HepG2 (cell line): ENCODE data around the gene ANKRD13D. TPM values are rescaled to one million over a fixed set of nuclear protein-coding genes. Genes with fewer than 3 reads are reported as not detected.

Source experiments
- ADNP ChIP-seq: sonication (generic); formaldehyde crosslinking; IDR thresholded peaks from 2 replicates; pipeline ENCODE4 v1.4.0; 2020; ENCODE audit warnings: missing genetic modification reagents
- ATF7 ChIP-seq, 2 experiments: fragments of 450-650 bp in 1 of 2; sonication (generic) in 1 of 2; formaldehyde crosslinking in 1 of 2; IDR thresholded peaks; 2 replicates each; pipeline versions ENCODE4 v1.4.0 to v1.6.1; 2016 to 2020; ENCODE audit warnings: antibody characterized with exemption in 1 of 2, mild to moderate bottlenecking in 1 of 2, missing genetic modification reagents in 1 of 2
- CENPT ChIP-seq: sonication (generic); formaldehyde crosslinking; IDR thresholded peaks from 2 replicates; pipeline ENCODE4 v1.8.0; 2022; ENCODE audit warnings: low read depth, mild to moderate bottlenecking, moderate library complexity, missing genetic modification reagents
- DR1 ChIP-seq: sonication (generic); formaldehyde crosslinking; IDR thresholded peaks from 2 replicates; pipeline ENCODE4 v1.8.0; 2021; ENCODE audit warnings: mild to moderate bottlenecking, missing genetic modification reagents, inconsistent platforms
- HDAC1 ChIP-seq: sonication (generic); formaldehyde crosslinking; IDR thresholded peaks from 2 replicates; pipeline ENCODE4 v1.5.1; 2020; ENCODE audit warnings: mild to moderate bottlenecking, missing genetic modification reagents
- HOXA9 ChIP-seq: sonication (generic); formaldehyde crosslinking; IDR thresholded peaks from 2 replicates; pipeline ENCODE4 v1.8.1; 2022; ENCODE audit warnings: missing genetic modification reagents, mild to moderate bottlenecking, moderate library complexity, borderline replicate concordance
- KDM4B ChIP-seq: sonication (generic); formaldehyde crosslinking; IDR thresholded peaks from 2 replicates; pipeline ENCODE4 v1.4.0; 2020; ENCODE audit warnings: missing genetic modification reagents
- KLF9 ChIP-seq: IDR thresholded peaks from 2 replicates; pipeline ENCODE4 v1.6.1; 2016; ENCODE audit warnings: low read depth
- NCOA1 ChIP-seq: sonication (generic); formaldehyde crosslinking; IDR thresholded peaks from 2 replicates; pipeline ENCODE4 v1.9.0; 2021; ENCODE audit warnings: missing genetic modification reagents
- NPAS2 ChIP-seq: sonication (generic); formaldehyde crosslinking; IDR thresholded peaks from 2 replicates; pipeline ENCODE4 v1.8.0; 2022; ENCODE audit warnings: mild to moderate bottlenecking, missing genetic modification reagents, borderline replicate concordance
- NR2F6 ChIP-seq, 2 experiments: IDR thresholded peaks; 2 replicates each; pipeline ENCODE4 v1.6.1; 2016; ENCODE audit warnings: antibody characterized with exemption in 1 of 2, mild to moderate bottlenecking in 1 of 2
- ONECUT2 ChIP-seq: sonication (generic); formaldehyde crosslinking; IDR thresholded peaks from 2 replicates; pipeline ENCODE4 v1.4.0; 2020; ENCODE audit warnings: missing genetic modification reagents
- POLR2AphosphoS2 ChIP-seq: IDR thresholded peaks from 2 replicates; pipeline ENCODE4 v1.6.1; 2011; ENCODE audit warnings: low read depth, low read length, improper control_type of control experiment
- PRMT3 ChIP-seq: sonication (generic); formaldehyde crosslinking; IDR thresholded peaks from 2 replicates; pipeline ENCODE4 v1.8.1; 2022; ENCODE audit warnings: low read depth, mild to moderate bottlenecking, moderate library complexity, missing genetic modification reagents, borderline replicate concordance
- PTBP1 ChIP-seq: fragments of 200-400 bp; formaldehyde crosslinking; IDR thresholded peaks from 2 replicates; pipeline ENCODE4 v1.6.1; 2018; ENCODE audit warnings: low read length, low read depth; ENCODE audit not compliant: poor library complexity, severe bottlenecking
- RBAK ChIP-seq: sonication (generic); formaldehyde crosslinking; IDR thresholded peaks from 2 replicates; pipeline ENCODE4 v1.5.1; 2020; ENCODE audit warnings: mild to moderate bottlenecking, missing genetic modification reagents
- RCOR2 ChIP-seq: IDR thresholded peaks from 2 replicates; pipeline ENCODE4 v1.6.1; 2016; ENCODE audit warnings: missing biosample characterization, missing genetic modification reagents
- REPIN1 ChIP-seq: sonication (generic); formaldehyde crosslinking; IDR thresholded peaks from 2 replicates; pipeline ENCODE4 v1.8.0; 2022; ENCODE audit warnings: missing genetic modification reagents, low read depth, mild to moderate bottlenecking, borderline replicate concordance
- RXRB ChIP-seq: IDR thresholded peaks from 2 replicates; pipeline ENCODE4 v1.6.1; 2016; ENCODE audit warnings: borderline replicate concordance, missing genetic modification reagents, missing compliant biosample characterization
- SPEN ChIP-seq: sonication (generic); formaldehyde crosslinking; IDR thresholded peaks from 2 replicates; pipeline ENCODE4 v1.5.1; 2020; ENCODE audit warnings: low read depth, mild to moderate bottlenecking, missing genetic modification reagents
- TEAD3 ChIP-seq: optimal IDR thresholded peaks from 2 replicates; pipeline ENCODE3; 2016; ENCODE audit warnings: borderline replicate concordance
- U2AF2 ChIP-seq: fragments of 200-400 bp; formaldehyde crosslinking; IDR thresholded peaks from 2 replicates; pipeline ENCODE4 v1.6.1; 2017; ENCODE audit warnings: low read depth, mild to moderate bottlenecking, low read length
- ZBTB1 ChIP-seq: sonication (generic); formaldehyde crosslinking; IDR thresholded peaks from 2 replicates; pipeline ENCODE4 v1.4.0; 2020; ENCODE audit warnings: missing genetic modification reagents, borderline replicate concordance
- ZNF205 ChIP-seq: IDR thresholded peaks from 2 replicates; pipeline ENCODE4 v1.6.1; 2018; ENCODE audit warnings: missing biosample characterization, missing genetic modification reagents
- ZNF660 ChIP-seq: sonication (generic); formaldehyde crosslinking; IDR thresholded peaks from 2 replicates; pipeline ENCODE4 v1.5.1; 2020; ENCODE audit warnings: mild to moderate bottlenecking, low read depth, missing genetic modification reagents, borderline replicate concordance
- ZNF713 ChIP-seq: sonication (generic); formaldehyde crosslinking; IDR thresholded peaks from 2 replicates; pipeline ENCODE4 v1.4.0; 2020; ENCODE audit warnings: mild to moderate bottlenecking, missing genetic modification reagents
- ZZZ3 ChIP-seq: sonication (generic); formaldehyde crosslinking; IDR thresholded peaks from 2 replicates; pipeline ENCODE4 v1.4.0; 2020; ENCODE audit warnings: missing genetic modification reagents, mild to moderate bottlenecking, borderline replicate concordance
- polyA plus RNA-seq, 8 experiments: library from polyadenylated mRNA; depleted of rRNA in 3 of 8; stranded (reverse) in 7 of 8; unstranded in 1 of 8; fragments of >200 nt; fragmentation: Illumina TruSeq in 4 of 8; extraction: Trizol in 4 of 8; gene quantifications; 2 replicates each; pipeline versions ENCODE4 v1.2.1 to v1.2.3, GENCODE V29; 2011 to 2016; ENCODE audit warnings: low read depth in 4 of 8, missing spikeins in 1 of 8, mixed read lengths in 1 of 8; ENCODE audit not compliant: insufficient read depth in 1 of 8
- total RNA-seq, 5 experiments: library from RNA; depleted of rRNA; stranded (reverse); fragments of >200 nt; fragmentation: Illumina TruSeq; extraction: Trizol; gene quantifications; 2 replicates each; pipeline ENCODE4 v1.2.3, GENCODE V29; 2016; ENCODE audit warnings: low read depth in 1 of 5
- TF ChIP-seq, protein P1 (sequence below): sonication (generic); formaldehyde crosslinking; IDR thresholded peaks from 2 replicates; pipeline ENCODE4 v1.8.1; 2022; ENCODE audit warnings: mild to moderate bottlenecking, missing genetic modification reagents
- TF ChIP-seq, protein P2 (sequence below): sonication (generic); formaldehyde crosslinking; IDR thresholded peaks from 2 replicates; pipeline ENCODE4 v1.4.0; 2020; ENCODE audit warnings: mild to moderate bottlenecking, missing genetic modification reagents
- TF ChIP-seq, protein P3 (sequence below): sonication (generic); formaldehyde crosslinking; IDR thresholded peaks from 2 replicates; pipeline ENCODE4 v1.5.0; 2020; ENCODE audit warnings: mild to moderate bottlenecking, low read depth, missing genetic modification reagents, borderline replicate concordance

Gene ANKRD13D
- total and polyA plus RNA-seq, 2 of the 13 experiments (the other 11 are each of a cell fraction or from before 2014, with no cell fraction given) = 18.6 to 27.3 TPM

DNA sequence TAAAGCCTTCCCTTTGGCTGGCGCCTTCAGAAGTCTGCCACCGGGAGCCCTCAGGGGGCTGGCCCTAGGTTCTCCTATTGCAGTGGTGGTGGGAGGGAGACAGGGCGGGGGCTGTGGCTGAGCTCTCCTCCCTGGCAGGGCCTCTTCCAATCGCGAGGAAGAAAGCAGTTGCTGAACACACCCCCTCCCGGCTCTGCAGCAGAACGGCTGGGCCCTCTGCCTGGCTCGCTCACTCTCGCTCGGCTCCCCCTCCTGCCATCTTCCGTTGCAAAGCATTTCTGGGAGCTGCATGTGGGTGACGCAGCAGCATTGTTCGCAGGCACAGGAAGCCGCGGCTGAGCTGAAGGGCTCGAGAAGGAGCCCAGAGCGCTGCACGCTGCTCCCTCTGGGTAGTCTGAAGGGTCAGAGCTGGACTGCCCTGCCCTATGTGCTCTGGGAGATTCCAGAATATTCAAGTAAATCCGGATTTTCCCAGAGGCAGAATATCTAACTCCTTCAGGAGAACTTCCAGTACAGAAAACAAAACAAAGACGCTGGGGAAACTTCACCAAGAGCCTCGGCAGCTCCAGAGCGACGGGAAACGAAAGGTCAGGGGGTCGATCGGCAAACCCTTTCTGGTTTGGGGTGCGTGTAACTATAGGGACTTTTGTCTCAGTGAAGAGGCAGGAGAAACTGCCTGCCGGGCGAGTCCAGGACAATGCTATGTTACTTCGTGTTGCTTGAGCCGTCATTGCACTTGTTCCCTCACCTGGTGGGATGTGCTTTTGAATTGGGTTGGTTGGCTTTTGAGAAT is 49.1 kb upstream of the ANKRD13D start (continued):
- TF ChIP-seq PRMT3 (CRISPR knock-in tag) (no peak), NR2F6 (IDR thresholded peaks at IDR 0.05) (peak; percentile 45; the same call in 1 of the 2 replicates), NR2F6 (CRISPR knock-in tag; IDR thresholded peaks at IDR 0.05) (peak; percentile 19; the same call in 1 of the 2 replicates), SPEN (CRISPR knock-in tag) (peak; percentile 74), HDAC1 (peak; percentile 98), RCOR2 (0 out of 2 replicates have a peak, but pooled peaks have one; percentile 37), U2AF2 (no peak), PTBP1 (no peak), NPAS2 (CRISPR knock-in tag) (no peak), NCOA1 (CRISPR knock-in tag) (peak; percentile 65; the same call in 1 of the 2 replicates), ZBTB1 (CRISPR knock-in tag) (no peak), ADNP (no peak), KDM4B (CRISPR knock-in tag) (peak; percentile 71; the same call in 1 of the 2 replicates), DR1 (CRISPR knock-in tag) (peak; percentile 70; the same call in 1 of the 2 replicates), CENPT (CRISPR knock-in tag) (no peak), REPIN1 (CRISPR knock-in tag) (no peak), ATF7 (IDR thresholded peaks at IDR 0.05) (no peak), ATF7 (CRISPR knock-in tag; IDR thresholded peaks at IDR 0.05) (0 out of 2 replicates have a peak, but pooled peaks have one; percentile 21), KLF9 (peak; percentile 64; the same call in 1 of the 2 replicates), ONECUT2 (CRISPR knock-in tag) (no peak), ZNF660 (CRISPR knock-in tag) (no peak), RBAK (CRISPR knock-in tag) (no peak), HOXA9 (CRISPR knock-in tag) (no peak), ZNF205 (CRISPR knock-in tag) (peak; percentile 81), ZNF713 (CRISPR knock-in tag) (no peak), ZZZ3 (CRISPR knock-in tag) (no peak), RXRB (peak; percentile 85), TEAD3 (CRISPR knock-in tag) (peak; percentile 79), POLR2AphosphoS2 (no peak)
- TF ChIP-seq, protein P1, sequence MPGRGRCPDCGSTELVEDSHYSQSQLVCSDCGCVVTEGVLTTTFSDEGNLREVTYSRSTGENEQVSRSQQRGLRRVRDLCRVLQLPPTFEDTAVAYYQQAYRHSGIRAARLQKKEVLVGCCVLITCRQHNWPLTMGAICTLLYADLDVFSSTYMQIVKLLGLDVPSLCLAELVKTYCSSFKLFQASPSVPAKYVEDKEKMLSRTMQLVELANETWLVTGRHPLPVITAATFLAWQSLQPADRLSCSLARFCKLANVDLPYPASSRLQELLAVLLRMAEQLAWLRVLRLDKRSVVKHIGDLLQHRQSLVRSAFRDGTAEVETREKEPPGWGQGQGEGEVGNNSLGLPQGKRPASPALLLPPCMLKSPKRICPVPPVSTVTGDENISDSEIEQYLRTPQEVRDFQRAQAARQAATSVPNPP = no peak
- TF ChIP-seq, protein P2, sequence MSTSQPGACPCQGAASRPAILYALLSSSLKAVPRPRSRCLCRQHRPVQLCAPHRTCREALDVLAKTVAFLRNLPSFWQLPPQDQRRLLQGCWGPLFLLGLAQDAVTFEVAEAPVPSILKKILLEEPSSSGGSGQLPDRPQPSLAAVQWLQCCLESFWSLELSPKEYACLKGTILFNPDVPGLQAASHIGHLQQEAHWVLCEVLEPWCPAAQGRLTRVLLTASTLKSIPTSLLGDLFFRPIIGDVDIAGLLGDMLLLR (CRISPR knock-in tag) = peak; percentile 80; the same call in 1 of the 2 replicates
- TF ChIP-seq, protein P3, sequence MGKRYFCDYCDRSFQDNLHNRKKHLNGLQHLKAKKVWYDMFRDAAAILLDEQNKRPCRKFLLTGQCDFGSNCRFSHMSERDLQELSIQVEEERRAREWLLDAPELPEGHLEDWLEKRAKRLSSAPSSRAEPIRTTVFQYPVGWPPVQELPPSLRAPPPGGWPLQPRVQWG (CRISPR knock-in tag) = no peak
